ENCODE data around the gene FOXE3. TPM values are rescaled to one million over a fixed set of nuclear protein-coding genes. Genes with fewer than 3 reads are reported as not detected.
A peak's percentile ranks its signal among the peaks of the same experiment; 100 is the strongest.

FOXE3 gene
- total and polyA plus RNA-seq, 9 of the 15 experiments (the other 6 are each of a cell fraction or from before 2014, with no cell fraction given), result not detected

DNA sequence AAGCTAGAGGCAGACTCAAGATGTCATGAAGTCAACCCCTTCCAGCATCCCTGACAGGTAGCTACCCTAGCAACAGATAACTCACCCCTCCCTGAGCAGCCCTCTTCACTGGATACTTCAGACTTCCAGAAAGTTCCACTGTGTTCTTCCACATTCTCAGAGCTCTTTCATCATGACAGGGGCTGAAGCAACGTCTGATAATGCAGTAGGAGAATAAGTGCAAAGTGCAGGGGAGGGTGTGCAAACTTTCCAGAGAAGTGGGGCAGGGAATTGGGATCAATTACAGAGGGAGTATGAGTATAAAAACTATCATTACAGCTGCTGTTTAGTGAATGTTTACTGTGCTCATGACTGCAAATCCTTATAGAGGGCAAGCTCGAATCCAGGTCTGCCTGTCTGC lies 26.4 kb upstream of the FOXE3 start:
- WGBS (ENCODE audit: insufficient coverage, low coverage, missing lambda C conversion rate), result 0% methylated on average over 2 of the region's 2 CpGs
- ChIA-PET POLR2A (interaction anchor here (0.6 to 1.8 kb wide), 4 partner anchors 8 to 192 kb away, joined by 3 to 6 read pairs (median 4); partner anchors contain the start of gene STIL), CTCF (ENCODE audit: low intra/inter-chr PET ratio) (no interaction called here)
- no peaks in the 10 kb centered on the region; a peak in 1 of 5 replicates for H3K4me1 ChIP-seq (replicated peaks in 1 of 2; ENCODE audit: control insufficient read depth in 2 of 2, insufficient read depth in 2 of 2, low read length in 2 of 2)
- BruUV-seq (replicated peaks), result no TSS peak
- TF ChIP-seq DLX4 (CRISPR knock-in tag; IDR thresholded peaks at IDR 0.05), result no peak
- peak; percentile 70 for TF ChIP-seq ZNF740 (CRISPR knock-in tag; IDR thresholded peaks at IDR 0.05)
- TF ChIP-seq ZNF740 (tag; IDR thresholded peaks at IDR 0.05), result no peak
- in situ Hi-C loops (cut with MboI), result no loop called here
- peaks cover 6% of the 10 kb centered on the region for H4K20me1 ChIP-seq (replicated peaks; ENCODE audit: control insufficient read depth, insufficient read depth, low read length)
- no peaks in the 10 kb centered on the region for H3K79me2 ChIP-seq (ENCODE audit: control insufficient read depth, insufficient read depth, low read length)
- no peaks in the 10 kb centered on the region for H3K9me1 ChIP-seq (ENCODE audit: control insufficient read depth, insufficient read depth, low read length)
- ATAC-seq (no peak), DNase-seq (ENCODE audit: extremely low read depth in 1 of 4, low spot score in 3 of 4) (no peak), FAIRE-seq (no peak)
- peaks cover 12 to 13% of the 10 kb centered on the region in 2 experiments; a peak in 4 of 5 replicates for H3K27me3 ChIP-seq (ENCODE audit: control insufficient read depth in 2 of 2, insufficient read depth in 2 of 2, low read length in 2 of 2)
- H3K27ac ChIP-seq (ENCODE audit: extremely low read depth, low read depth, low read length), result no peak overlapping the region
- H3K36me3 ChIP-seq (ENCODE audit: control insufficient read depth, insufficient read depth, low read length), result no peaks in the 10 kb centered on the region
- intact Hi-C loops (cut with micrococcal nuclease), result loop anchor here (2.0 to 5.0 kb wide), 2 partner anchors 47 to 212 kb away; no protein-coding TSS in a partner anchor
- no peak overlapping the region for H2AFZ ChIP-seq (ENCODE audit: low read depth, low read length)
- H3K9me3 ChIP-seq (replicated peaks; ENCODE audit: control insufficient read depth, insufficient read depth, low read depth, low read length), result no peaks in the 10 kb centered on the region
- no peak overlapping the region for H3K4me3 ChIP-seq
- no peak overlapping the region for H3K4me2 ChIP-seq (ENCODE audit: insufficient read depth, low read length)
- no peak overlapping the region for H3K9ac ChIP-seq (ENCODE audit: insufficient read depth in 1 of 2, low read depth in 2 of 2, low read length in 2 of 2)

DNA sequence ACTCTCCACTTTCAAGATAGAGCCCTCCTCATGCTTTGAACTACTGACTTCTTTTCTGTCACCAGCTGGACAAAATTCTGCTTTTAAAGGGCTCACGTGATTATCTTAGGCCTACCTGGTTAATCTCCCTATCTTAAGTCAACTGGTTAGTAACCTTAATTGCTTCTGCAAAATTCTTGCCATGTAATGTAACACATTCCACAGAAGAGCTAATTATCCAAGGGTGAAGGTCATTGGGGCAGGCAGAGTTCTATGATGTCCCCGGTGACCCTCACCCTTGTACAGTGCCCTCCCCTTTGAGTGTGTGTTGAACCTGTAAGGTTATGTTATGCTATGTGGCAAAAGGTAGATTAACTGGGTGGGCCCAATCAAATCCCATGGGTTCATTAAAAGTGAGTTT lies 25.2 kb upstream of the FOXE3 start:
- H3K9me3 ChIP-seq (replicated peaks; ENCODE audit: control insufficient read depth, insufficient read depth, low read depth, low read length), result no peaks in the 10 kb centered on the region
- H3K79me2 ChIP-seq (ENCODE audit: control insufficient read depth, insufficient read depth, low read length), result no peaks in the 10 kb centered on the region
- no peaks in the 10 kb centered on the region for H3K36me3 ChIP-seq (ENCODE audit: control insufficient read depth, insufficient read depth, low read length)
- no peak overlapping the region for H3K9ac ChIP-seq (ENCODE audit: insufficient read depth in 1 of 2, low read depth in 2 of 2, low read length in 2 of 2)
- ATAC-seq, result no peak
- CTCF ChIA-PET (ENCODE audit: low intra/inter-chr PET ratio), result no interaction called here
- no peak overlapping the region for H2AFZ ChIP-seq (ENCODE audit: low read depth, low read length)
- H3K4me2 ChIP-seq (ENCODE audit: insufficient read depth, low read length), result no peak overlapping the region
- WGBS (ENCODE audit: insufficient coverage, low coverage, missing lambda C conversion rate), result 25% methylated on average over 2 of the region's 2 CpGs
- in situ Hi-C loops (cut with MboI) (no loop called here), intact Hi-C loops (cut with micrococcal nuclease) (no loop called here)
- no peaks in the 10 kb centered on the region; a peak in 1 of 5 replicates for H3K4me1 ChIP-seq (replicated peaks in 1 of 2; ENCODE audit: control insufficient read depth in 2 of 2, insufficient read depth in 2 of 2, low read length in 2 of 2)
- FAIRE-seq, result no peak
- H4K20me1 ChIP-seq (replicated peaks; ENCODE audit: control insufficient read depth, insufficient read depth, low read length), result peaks cover 6% of the 10 kb centered on the region
- H3K27me3 ChIP-seq (ENCODE audit: control insufficient read depth in 2 of 2, insufficient read depth in 2 of 2, low read length in 2 of 2), result peaks cover 16% of the 10 kb centered on the region in 2 experiments
- no TSS peak for BruUV-seq (replicated peaks)
- H3K9me1 ChIP-seq (ENCODE audit: control insufficient read depth, insufficient read depth, low read length), result no peaks in the 10 kb centered on the region
- no peak overlapping the region for H3K4me3 ChIP-seq
- H3K27ac ChIP-seq (ENCODE audit: extremely low read depth, low read depth, low read length), result no peak overlapping the region
- TF ChIP-seq, protein P1, sequence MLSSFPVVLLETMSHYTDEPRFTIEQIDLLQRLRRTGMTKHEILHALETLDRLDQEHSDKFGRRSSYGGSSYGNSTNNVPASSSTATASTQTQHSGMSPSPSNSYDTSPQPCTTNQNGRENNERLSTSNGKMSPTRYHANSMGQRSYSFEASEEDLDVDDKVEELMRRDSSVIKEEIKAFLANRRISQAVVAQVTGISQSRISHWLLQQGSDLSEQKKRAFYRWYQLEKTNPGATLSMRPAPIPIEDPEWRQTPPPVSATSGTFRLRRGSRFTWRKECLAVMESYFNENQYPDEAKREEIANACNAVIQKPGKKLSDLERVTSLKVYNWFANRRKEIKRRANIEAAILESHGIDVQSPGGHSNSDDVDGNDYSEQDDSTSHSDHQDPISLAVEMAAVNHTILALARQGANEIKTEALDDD (IDR thresholded peaks at IDR 0.05), result peak; percentile 79
- no peak for TF ChIP-seq BRD9 (IDR thresholded peaks at IDR 0.05; ENCODE audit: low read depth, partially characterized antibody)
- TF ChIP-seq, protein P2, sequence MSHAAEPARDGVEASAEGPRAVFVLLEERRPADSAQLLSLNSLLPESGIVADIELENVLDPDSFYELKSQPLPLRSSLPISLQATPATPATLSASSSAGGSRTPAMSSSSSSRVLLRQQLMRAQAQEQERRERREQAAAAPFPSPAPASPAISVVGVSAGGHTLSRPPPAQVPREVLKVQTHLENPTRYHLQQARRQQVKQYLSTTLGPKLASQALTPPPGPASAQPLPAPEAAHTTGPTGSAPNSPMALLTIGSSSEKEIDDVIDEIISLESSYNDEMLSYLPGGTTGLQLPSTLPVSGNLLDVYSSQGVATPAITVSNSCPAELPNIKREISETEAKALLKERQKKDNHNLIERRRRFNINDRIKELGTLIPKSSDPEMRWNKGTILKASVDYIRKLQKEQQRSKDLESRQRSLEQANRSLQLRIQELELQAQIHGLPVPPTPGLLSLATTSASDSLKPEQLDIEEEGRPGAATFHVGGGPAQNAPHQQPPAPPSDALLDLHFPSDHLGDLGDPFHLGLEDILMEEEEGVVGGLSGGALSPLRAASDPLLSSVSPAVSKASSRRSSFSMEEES (CRISPR knock-in tag; IDR thresholded peaks at IDR 0.05), result peak; percentile 39; the same call in 1 of the 2 replicates
- no peak for TF ChIP-seq ZNF445 (CRISPR knock-in tag; IDR thresholded peaks at IDR 0.05; ENCODE audit: low read depth)
- peak; percentile 21; the same call in 1 of the 2 replicates for TF ChIP-seq BHLHE40 (IDR thresholded peaks at IDR 0.05; ENCODE audit: low read length)
- TF ChIP-seq DDX20 (tag; IDR thresholded peaks at IDR 0.05; ENCODE audit: low read depth), result no peak
- TF ChIP-seq CBFA2T2 (conservative IDR thresholded peaks at IDR 0.05), result no peak
- DNase-seq (ENCODE audit: extremely low read depth in 1 of 4, low spot score in 3 of 4), result no peak
- POLR2A ChIA-PET, result interaction anchor here (0.7 to 1.3 kb wide), 4 partner anchors 12 to 62 kb away, joined by 3 to 7 read pairs (median 4); no protein-coding TSS in a partner anchor

Data from K562 (cell line).